ENCODE data around the gene STK11IP. TPM values are rescaled to one million over a fixed set of nuclear protein-coding genes. Genes with fewer than 3 reads are reported as not detected.

STK11IP gene
- total and polyA plus RNA-seq, 2 of the 13 experiments (the other 11 are each of a cell fraction or from before 2014, with no cell fraction given), result 12.8 to 24.0 TPM

- TF ChIP-seq IRF9 (CRISPR knock-in tag; IDR thresholded peaks at IDR 0.05; ENCODE audit: borderline replicate concordance) (0 out of 2 replicates have a peak, but pooled peaks have one; percentile 34), ZNF766 (CRISPR knock-in tag; IDR thresholded peaks at IDR 0.05; ENCODE audit: borderline replicate concordance) (no peak), CBX5 (CRISPR knock-in tag; IDR thresholded peaks at IDR 0.05; ENCODE audit: borderline replicate concordance) (no peak), HOXD1 (CRISPR knock-in tag; IDR thresholded peaks at IDR 0.05) (no peak), BORCS8-MEF2B (CRISPR knock-in tag; IDR thresholded peaks at IDR 0.05) (0 out of 2 replicates have a peak, but pooled peaks have one; percentile 52), YY1 (IDR thresholded peaks at IDR 0.05; ENCODE audit: insufficient read depth, insufficient replicate concordance, low read depth, low read length) (no peak), SYNCRIP (IDR thresholded peaks at IDR 0.05; ENCODE audit: insufficient read depth, low read depth, low read length) (no peak), NPAS2 (CRISPR knock-in tag; IDR thresholded peaks at IDR 0.05; ENCODE audit: borderline replicate concordance) (no peak), GFI1 (CRISPR knock-in tag; IDR thresholded peaks at IDR 0.05; ENCODE audit: borderline replicate concordance) (no peak), ADNP (CRISPR knock-in tag; IDR thresholded peaks at IDR 0.05) (no peak), NR3C1 (CRISPR knock-in tag; IDR thresholded peaks at IDR 0.05) (no peak), PHF21A (CRISPR knock-in tag; IDR thresholded peaks at IDR 0.05) (no peak), PBX3 (CRISPR knock-in tag; IDR thresholded peaks at IDR 0.05; ENCODE audit: borderline replicate concordance) (no peak), ARID5B (CRISPR knock-in tag; IDR thresholded peaks at IDR 0.05) (no peak), ZNF563 (CRISPR knock-in tag; IDR thresholded peaks at IDR 0.05) (no peak), ARNT2 (CRISPR knock-in tag; IDR thresholded peaks at IDR 0.05; ENCODE audit: low read depth) (no peak), ZNF33B (CRISPR knock-in tag; IDR thresholded peaks at IDR 0.05) (0 out of 2 replicates have a peak, but pooled peaks have one; percentile 37), ZNF256 (CRISPR knock-in tag; conservative IDR thresholded peaks at IDR 0.05) (no peak), MXD3 (CRISPR knock-in tag; IDR thresholded peaks at IDR 0.05) (no peak), GRHL1 (CRISPR knock-in tag; conservative IDR thresholded peaks at IDR 0.05) (no peak), ZNF883 (CRISPR knock-in tag; IDR thresholded peaks at IDR 0.05; ENCODE audit: not compliant biosample characterization) (no peak)
Measured at GRCh38 chr2:219561179-219562048, 36.2 kb upstream of the STK11IP start (continued).

Measured in HepG2 (cell line).